HuH-7.5 (cell line): Measurements from ENCODE around the gene AVPR2.

Experiments
- DNase-seq: peaks from one replicate; pipeline ENCODE4 v3.0.0; 2011; ENCODE audit warnings: low spot score

Gene AVPR2

DNA sequence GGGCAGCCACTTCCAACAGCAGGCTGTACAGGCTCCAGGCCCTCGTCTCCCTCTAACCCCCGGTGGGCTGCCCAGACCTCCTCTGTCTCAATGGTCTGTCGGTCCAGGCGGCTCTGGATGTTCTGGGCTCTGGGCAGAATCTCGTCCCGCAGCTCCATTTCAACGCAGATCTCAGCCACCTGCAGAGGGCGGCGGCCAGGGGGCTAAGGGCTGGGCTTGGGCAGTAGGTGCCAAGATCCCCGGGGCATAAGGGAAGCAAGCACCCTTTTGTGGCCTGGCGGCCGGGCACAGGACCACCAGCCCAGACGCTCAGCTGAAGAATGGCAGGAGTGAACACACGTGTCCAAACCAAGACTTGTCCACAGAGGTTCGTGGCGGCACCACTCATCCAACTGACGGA lies 9.2 kb downstream of the AVPR2 start:
- DNase-seq, result no peak

DNA sequence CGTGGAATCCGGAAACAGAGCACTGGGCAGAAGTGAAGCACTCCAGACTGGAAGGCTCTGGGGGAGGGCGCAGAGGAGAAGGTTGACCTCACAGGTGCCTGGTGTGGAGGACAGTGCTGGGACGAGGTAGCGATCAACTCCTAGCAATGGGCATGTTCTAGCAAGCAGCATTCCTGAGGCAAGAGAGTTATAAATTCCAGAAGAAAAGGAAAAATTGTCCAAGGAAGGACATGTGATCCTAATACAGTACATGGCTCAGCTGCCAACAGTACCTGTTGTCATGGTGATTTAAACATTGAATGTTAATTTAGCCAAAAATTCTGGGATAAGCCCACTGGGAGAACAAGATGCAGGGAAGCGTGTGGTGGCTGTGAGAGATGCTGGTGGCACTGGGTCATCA lies 13.4 kb downstream of the AVPR2 start:
- no peak for DNase-seq

DNA sequence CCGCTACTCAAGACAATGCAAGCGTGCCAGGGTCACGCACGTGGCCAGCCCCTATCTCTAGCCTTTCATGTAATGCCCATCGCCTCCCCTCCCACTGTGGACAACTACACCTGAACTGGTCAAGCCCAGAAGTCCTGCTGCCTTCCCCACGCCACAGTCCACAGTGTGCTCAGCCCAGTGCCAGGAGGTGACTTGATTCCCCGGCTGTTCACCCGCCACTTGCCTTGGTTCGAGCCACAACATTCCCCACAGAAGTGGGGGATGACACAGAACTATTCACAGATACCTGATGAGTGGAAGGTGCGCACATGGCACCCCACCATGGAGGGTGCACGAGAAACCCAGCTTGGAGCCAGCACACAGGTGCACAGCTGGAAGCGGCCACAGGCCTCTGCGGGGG lies 14.8 kb downstream of the AVPR2 start:
- DNase-seq, result no peak

DNA sequence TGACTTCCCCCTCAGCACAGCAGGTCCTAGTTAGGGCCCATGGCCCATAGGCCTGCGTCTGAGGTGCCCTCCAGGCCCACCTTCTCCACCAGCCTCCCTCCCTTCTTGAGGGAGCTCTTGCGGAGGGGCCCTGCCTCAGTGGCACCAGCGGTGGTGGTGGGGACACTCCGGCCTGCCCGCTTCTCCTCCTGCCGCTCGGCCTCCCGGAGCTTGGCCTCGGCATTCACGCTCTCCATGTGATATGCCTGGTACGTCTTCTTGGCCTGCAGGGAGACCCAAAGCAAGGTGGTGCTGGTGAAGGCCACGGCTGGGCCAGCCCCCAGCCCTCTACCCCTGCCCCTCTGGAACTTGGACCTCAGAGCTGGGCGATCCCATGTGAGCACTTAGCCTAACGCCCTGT lies 16.1 kb downstream of the AVPR2 start:
- no peak for DNase-seq

DNA sequence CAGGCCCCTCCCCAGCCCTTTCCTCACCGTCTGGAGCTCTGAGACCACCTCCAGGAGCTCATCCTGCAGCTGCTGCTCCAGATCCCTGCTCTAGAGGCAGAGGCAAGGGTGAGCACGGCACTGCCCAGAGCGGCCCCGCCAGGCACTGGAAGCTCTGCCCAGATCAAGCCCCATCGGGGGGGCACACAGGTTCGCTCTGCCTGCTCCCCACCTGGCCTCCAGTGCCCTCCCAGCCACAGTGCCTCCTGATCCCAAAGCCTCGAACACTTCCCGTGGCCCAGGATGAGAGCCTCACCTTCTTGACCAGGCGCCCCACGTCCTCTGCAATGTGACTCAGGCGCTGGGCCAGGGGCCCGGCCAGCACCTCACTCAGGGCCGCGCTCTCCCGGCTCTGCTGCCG lies 16.6 kb downstream of the AVPR2 start:
- no peak for DNase-seq

DNA sequence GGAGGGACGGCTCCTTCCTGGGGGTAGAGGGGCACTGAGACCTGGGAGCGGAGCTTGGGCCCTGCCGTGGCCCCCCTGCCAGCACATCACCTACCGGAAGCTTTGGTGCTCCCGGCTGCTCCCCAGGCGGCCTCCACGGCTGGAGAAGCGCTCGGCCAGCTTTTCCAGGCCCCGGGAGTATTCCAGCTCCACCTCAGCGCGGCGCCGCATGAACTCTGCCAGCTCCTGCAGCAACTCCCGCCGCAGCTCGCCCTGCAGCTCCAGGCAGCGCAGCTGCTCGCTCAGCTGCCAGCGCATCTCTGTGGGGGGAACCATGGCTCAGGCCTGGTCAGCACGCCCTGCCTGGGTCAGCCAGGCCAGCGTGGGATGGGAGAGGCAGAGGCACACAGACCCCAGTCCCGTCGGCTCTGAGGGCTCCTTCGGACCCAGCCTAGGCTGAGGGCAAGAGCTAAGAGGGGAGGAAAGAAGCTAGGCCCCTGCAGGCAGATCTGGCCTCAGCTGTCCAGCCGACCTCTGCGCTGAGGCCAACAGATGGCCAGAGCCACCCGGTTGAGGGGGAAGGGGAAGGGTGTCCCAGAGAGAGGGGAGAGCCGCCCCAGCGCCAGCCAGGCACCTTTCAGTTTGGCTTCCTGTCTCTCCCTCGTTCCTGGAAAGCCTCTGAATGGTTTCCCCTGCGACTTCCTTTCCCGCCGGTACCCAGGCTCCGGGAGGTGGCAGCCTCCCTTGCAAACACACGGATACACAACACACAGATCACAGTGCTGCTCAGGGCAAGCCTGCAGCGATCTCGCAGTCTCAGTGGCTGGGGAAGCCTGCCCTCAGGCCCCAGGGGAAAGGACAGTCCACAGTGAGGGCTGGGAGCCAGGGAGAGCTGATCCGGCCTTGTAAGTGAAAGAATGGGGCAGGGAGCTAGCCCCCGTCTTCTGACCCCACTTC lies 17.3 kb downstream of the AVPR2 start:
- DNase-seq, result no peak

DNA sequence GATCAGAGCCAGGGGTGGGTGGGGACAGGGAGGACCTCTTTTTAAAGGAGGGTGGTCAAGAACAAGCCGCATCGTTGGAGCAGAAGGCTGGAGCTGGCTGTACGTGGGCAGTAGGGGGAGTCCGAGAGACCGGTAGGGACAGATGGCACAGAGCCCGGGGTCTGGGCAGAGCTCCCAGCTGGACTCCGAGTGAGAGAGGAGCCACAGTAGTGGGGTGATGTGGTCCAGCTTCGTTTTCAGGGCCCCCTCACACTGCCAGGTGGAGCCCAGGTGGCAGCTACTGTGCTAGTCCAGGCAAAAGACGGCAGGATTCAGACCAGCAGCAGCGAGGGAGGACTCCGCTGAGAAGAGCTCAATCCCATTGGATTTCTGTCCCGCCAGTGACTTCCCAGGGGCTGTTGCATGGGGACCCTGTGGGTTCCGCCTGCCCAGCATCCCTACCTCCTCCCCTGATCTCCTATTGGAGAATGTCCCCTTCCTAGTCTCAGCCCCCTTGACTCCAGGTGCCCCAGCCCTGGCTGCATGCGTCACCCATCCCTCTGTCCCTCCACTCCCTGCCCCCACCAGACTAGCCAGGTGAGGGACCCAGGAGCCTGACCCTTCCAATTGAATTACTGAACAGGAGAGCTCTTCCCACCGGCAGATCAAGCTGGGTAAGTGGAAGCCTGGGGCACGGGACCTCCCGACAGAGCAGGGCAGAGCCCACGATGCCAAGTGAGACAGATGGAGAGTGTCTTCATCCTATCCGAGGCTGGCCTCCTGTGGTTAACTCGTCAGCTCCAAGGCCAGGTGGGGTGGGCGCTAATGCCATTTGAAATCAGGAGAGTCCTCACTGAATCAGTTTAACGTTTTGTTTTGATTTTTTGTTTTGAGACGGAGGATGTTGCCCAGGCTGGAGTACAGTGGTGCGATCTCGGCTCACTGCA lies 18.7 kb downstream of the AVPR2 start:
- peak; percentile 75 for DNase-seq

DNA sequence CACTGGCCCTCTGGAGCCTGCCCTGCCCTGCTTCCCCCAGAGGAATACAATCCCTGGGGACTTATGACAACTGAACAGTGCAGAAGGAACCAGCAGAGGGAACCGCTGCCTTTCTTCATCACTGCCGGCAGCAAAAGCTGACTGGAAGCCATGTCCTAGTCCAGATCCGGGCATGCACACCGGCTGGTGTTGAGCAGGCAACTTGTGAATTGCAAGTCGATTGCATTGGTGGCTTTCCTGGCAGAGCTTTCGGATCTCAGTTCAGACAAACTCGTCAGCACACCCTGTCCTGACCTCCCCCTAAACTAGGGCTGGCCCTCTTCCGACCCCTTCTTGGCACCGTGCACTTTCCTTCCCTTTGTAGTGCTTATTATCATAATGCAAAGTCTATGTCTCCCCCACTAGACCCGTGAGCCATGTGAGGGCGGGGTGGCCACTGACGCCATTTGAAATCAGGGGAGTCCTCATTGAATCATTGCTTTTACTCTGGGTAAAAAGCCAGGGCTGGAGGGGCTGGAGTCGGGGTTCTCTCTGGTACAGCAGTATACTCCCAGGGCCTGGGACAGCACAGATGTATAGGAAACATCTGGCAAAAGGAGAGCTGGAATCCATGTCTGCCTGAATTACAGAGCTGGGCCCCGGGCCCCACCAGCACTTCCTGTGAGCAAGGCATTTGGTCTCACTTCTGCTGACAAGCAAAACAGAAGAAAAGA lies 19.8 kb downstream of the AVPR2 start:
- DNase-seq, result peak; percentile 34

DNA sequence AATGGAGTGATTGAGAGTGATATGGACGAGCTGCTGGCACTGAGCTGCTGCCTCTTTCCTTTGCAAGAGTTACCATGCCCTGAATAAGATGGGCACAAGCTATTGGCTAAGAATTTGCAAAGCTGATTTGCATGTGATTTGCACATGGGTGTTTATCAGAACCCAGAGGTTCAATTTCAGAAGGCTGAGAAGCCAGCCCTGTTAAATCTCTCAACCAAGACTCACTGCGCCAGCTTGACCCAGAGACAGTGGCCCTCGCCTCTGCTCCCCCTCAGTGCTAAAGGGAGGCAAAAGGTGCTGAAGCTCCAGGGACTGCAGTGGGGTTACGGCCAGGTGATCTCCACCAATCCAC lies 20.9 kb downstream of the AVPR2 start:
- no peak for DNase-seq

DNA sequence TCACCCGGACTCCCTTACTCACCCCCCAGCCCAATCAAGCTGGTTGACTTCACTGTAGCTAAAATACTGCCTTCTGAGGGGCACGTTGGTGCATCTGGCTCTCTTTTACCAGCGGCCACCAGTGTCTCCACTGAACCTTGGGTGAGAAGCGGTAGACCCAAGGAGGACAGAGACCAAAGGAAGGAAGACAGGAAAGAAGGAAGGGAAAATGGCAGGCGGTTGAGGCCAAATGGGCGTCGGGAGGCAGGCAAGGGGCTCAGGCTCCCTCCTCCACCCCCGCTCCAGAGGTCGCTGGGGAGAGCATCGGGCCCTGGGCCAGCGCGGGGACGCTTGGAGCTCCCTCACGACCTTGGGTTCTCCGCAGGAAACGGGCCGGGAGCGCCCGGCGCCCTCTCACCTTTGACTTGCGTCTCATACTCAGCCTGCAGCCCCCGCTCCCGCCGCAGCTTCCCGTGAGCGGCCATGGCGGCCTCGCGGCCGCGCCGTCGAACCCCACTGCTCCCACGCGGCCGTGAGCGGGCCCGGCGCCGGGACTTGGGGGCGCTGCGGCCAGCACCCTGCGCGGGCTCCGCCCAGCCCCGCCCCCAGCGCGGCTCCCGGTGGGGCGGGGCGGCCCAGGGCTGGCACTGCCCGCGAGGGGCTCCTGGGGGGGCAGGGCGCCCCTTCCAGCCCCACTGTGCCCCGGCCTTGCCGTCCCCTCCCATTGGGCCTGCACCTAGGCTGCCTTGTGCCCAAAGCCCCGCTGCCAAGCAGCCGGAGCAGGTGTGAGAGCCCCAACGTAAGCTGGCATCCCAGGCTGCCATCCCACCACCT lies 21.5 kb downstream of the AVPR2 start, which contains the start of gene ARHGAP4:
TSS of gene ARHGAP4 (minus strand) at position 526 of the 813 bp plus-strand sequence. CDS start at position 464, 62 bp downstream.
- DNase-seq, result no peak

DNA sequence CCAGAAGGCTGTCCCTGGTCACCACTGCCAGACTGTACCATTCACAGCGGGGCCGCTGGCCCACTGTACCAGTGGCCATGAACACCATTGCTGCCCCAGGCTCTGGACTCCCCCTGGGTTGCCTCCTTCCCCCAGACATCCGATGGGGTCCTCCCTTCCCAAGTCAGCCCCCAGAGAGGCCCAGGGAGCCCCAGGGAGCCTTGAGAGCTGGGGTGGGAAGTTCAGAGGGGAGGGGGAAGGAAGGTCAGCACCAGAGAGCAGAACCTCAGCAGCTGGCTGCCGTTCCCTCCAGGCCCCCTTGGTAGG lies 22.0 kb downstream of the AVPR2 start:
- DNase-seq, result no peak

DNA sequence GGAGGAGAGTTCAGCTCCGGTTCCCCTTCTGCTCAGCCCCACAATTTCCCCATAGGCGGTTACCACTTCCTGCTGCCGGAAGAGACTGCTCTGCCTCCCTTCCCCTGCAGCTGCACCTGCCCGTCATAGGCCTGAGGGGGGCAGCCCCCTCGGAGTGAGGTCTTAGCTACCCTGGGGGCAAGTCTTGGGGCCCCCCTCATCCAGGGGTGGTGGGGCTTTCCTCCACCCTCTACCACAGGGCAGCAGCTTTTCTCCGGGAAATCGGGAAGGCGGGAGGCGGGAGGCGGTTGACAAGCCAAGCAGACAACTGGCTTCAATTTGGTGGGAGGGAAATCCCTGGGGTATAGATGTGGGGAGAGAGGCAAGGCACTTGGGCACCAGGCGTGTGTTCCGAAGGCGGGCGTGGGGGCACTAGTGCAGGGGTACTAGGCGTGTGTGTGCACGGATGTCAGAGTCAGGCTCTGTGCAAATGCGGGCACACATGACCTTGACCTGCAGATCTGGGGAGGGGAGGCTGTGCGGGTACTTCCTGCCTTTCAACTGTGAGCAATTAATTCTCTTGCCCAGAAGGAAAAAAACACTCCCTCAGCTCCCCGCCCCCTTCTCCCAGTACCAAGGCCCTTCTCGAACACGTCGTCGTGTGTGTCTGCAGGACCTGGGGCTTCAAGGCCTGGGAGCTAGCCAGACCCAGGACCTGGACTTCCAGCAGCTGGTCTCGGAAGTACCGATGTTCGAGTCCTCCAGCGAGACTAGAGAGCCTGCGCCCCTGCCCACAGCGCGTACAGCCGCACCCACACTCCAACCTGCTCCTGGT lies 22.6 kb downstream of the AVPR2 start:
- peak; percentile 36 for DNase-seq

DNA sequence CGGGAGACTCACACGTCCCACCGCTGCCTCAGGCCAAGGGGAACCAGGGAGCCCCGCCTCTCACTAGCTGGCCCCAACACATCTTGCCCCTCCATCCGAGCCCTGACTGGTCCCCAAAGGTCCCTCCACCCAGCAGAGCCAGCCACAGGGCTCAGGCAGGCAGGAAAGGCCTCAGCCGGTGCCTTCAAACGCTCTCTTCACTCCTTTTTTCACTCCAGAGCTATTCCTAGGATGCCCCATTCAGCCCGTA lies 23.1 kb downstream of the AVPR2 start:
- DNase-seq, result no peak

DNA sequence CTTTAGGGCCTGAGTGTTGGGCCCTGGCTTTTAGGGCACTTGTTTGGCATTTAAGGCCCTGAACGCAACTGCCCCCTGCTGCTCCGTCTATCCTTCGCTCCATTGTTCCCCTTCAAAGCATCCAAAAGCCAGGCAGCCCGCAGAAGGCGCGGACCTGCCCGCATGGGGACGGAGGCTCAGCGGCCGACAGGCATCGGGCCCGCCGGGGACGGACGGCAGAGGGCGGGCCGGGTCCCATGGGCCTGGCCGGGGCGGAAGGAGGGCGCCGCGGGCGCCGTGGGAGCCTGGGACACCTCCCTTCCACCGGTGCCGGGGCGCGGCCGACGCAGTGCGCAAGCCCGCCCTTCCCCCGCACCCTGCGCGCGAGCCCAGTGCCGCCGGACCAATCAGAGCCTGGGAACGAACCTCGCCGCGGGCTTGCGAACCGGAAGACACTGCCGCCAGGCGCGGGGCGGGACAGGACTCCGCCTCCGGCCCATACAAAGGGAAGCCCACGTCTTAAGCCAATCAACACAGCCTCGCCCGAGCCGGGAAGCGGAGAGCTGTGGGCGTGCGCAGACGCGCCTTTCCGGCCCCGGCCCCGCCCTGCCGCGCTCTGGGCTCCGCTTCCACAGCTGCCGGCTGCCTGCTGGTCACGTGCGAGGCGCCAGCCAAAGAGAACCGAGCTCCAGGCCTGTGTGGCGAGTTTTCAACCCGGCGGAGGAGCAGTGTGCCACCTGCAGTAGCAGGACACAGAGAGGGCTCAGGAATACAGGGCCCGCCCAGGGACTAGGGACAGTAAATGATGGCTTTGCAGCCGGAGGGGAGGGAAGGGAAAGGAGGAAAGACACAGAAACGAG lies 23.7 kb downstream of the AVPR2 start:
- peak; percentile 98 for DNase-seq

DNA sequence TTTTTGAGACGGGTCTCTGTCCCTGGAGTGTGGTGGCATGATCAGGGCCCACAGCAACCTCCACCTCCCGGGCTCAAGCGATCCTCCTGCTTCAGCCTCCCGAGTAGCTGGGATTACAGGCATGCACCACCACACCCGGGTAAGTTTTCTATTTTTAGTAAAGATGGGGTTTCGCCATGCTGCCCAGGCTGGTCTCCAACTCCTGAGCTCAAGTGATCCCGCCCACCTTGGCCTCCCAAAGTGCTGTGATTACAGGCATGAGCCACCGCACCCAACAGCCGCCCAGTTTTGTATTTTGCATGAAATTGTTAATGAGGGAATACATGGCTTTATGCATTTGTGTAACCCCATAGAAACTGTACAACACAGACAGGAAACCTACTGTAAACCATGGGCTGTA lies 24.4 kb downstream of the AVPR2 start:
- no peak for DNase-seq

DNA sequence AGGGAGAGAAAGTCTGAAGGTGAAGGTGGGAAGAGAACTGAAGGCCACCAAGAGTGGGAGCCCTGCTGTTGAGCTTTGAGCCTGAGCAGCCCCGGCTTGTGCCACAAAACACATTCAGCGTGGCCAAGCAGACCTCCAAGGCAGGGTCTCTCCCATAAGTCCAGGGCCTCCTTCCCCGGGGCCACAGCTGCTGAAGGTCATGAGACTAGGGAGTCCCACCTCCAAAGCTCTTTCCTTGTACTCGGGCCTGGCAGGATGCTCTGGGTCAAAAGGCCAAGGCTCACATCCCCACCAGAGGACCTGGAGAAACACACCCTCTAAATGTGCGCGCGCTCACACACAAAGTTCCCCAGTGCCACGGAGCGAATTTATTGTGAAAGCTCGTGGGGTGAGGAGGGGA lies 25.1 kb downstream of the AVPR2 start:
- no peak for DNase-seq

DNA sequence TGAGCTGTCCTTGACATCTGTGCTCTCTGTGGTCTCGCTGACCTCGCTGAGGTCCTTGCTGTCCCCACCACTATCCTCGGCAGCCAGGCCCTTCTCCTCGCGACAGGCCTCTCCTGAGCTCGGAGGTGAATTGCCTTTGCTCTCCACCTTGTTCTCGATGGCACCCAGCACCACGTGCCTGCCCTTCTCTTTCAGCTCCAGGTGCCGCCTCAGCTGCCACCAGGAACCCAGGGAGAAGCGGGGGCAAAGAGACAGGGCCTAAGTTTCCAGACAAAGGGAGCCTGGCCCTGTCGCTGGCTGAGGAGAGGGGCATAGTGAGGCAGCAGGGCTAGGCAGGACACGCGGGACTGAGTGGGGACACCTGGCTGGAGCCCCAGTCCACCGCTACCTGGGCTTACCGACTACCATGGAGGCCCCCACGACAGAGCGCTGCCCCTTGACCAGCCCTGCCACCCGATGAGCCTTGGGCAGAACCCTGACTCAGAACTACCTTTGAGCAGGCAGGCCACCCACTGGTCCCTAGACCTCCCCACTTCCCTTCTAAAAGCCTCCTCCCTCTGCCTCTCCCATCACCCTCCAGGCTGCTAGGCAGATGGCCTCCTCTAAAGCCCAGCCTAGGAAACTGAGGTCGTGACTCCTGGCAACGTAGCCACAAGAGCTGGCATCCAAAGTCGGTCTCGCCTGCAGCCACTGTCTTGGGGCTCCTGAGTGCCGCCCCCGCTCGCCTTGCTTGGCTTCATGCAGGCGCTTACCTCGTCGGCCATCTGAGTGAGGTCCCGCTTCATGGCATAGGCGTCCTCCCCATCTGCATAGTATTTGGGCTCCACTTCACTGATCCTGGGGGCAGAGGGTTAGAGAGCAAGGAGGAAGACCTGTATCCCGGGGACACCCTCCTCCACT lies 25.8 kb downstream of the AVPR2 start:
- no peak for DNase-seq

DNA sequence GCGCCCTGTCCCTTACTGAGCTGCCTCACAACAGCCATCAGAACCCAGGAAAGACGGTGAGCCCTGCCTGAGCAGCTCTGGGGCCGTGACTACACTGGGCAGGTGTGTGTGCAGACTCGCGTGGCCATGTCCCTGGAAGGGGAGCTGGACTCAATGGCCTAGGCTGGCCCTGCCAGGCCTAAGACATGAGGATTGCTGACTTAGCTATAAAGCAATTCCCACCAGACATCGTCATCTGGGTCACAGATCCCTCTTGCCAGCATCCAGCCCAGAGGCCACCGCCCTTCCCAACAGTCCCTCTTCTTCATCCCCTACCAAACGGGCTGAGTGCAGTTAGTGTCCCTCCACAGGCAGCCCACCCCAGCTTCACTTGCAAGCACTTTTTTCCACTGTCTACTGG lies 26.7 kb downstream of the AVPR2 start:
- no peak for DNase-seq

DNA sequence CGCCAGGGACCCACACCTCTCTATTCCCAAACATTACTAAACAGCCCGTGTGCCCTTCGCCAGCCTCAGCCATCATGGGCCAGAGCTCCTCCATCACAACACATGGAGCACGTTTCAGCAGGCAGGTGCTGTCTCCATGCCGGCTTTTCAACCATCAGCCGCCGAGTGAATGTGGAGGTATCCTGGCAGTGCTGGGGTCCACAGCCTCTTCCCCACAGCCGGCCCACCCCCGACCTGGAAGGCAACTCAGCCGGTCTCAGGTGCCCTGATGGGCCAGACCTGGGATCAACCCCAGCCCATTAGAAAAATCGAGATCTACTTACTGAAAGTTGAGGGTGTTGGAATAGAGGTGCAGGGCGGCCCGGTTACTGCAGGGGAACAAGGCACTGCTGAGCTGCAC lies 27.3 kb downstream of the AVPR2 start:
- no peak for DNase-seq
